ENCODE results near the gene CUBN. TPM values are rescaled to one million over a fixed set of nuclear protein-coding genes. Genes with fewer than 3 reads are reported as not detected.

The CUBN gene
- polyA plus RNA-seq, 1 donor: 3.7 TPM

GRCh38 chr10:16789261-16789660 lies 340.4 kb downstream of the CUBN start:
- no peak for DNase-seq (ENCODE audit: low read depth)

- DNase-seq (ENCODE audit: low read depth): no peak
Observed at GRCh38 chr10:16788778-16789177, 340.8 kb downstream of the CUBN start.

DNA sequence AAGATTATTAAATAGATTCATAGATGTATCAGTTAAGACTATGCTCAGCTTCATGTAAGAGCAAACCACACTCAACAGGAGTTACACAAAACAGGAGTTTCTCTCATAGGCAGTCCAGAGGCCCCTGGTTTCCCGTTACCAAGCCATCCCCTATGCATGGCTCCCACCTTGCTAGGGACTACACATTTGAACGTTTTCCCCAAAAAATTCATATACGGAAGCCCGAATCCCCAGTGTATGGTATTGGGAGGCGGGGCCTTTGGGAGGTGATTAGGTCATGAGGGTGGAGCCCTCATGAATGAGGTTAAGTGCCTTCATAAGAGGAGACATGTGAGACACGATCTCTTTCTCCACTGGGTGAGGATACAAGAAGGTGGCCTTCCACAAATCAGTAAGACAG lies 341.5 kb downstream of the CUBN start:
- no peak for DNase-seq (ENCODE audit: low read depth)

DNA sequence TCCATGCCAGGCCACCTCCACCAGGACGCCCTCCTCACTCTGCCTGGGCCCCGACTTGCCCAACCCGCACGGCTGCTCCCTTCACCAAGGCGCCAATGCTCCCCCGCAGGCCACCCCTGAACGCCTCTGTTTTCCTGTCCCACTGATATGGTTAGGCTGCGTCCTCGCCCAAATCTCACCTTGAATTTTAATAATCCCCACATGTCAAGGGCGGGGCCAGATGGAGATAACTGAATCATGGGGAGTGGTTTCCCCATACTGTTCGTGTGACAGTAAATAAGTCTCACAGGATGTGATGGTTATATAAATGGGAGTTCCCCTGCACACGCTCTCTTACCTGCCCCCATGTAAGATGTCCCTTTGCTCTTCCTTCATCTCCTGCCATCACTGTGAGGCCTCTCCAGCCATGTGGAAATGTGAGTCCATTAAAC lies 342.2 kb downstream of the CUBN start:
- DNase-seq (ENCODE audit: low read depth): no peak

GRCh38 chr10:16780338-16780880 lies 349.2 kb downstream of the CUBN start:
- DNase-seq (ENCODE audit: low read depth): no peak

DNA sequence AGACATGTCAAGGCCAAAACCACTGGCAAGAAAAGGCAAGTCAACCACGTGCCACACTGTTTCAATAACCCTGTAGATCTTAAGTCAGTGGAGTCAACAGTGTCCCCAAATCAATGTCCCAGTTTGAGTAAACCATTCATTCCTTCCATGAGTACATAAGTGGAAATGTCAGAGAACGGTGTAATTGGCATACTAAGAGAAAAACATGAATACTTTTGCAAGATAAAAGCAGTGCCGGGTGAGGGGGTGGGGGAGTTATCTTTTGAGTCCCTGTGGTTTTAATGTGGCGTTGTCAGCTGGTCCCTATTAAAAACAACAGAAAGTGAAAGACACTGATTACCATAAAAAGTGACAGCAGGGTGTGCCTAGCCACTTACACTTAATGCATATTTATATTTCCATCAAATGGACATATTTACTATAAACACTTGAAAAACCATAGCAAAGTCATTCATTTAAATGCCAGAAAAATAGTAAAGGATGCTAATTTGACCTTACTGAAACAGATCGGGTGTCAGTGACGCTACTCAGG lies 350.2 kb downstream of the CUBN start:
- DNase-seq (ENCODE audit: low read depth): no peak

DNA sequence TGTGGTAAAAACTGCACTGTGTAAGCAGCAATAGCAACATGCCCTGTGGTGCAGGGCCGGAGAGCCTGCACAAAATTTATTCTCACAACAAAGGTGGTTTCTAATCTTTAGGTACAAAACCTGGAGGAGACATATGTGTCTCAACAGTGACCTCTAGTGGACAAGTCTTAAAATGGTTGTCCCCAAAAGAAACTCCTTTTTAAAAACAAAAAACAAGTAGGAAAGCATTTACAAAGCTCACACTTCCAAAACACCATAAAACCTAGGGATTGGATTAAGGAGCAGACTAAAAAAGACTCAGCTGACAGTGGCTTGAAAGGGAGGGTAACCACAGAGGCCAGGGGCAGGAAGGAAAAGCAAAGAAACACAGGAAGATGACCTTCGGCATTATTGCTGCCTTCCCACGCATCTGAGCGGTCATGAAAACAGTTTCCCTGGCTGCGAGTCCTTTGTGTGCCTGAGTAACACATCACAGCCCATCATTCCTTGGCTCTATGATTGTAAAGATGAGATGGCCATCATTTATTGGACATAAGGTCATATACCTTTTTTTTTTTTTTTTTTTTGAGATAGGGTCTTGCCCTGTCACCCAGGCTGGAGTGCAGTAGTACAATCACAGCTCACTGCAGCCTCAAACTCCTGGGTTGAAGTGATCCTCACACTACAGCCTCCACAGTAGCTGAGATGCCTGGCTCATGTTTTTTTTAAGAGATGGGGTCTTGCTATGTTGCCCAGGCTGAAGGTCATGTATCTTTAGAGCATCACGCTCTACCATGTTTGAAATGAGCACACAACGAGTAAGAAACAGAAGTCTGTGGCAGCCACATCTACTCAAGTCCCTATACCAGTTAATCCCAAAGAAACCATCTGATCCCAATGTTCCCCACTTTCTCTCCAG lies 351.9 kb downstream of the CUBN start:
- peak; percentile 34 for DNase-seq (ENCODE audit: low read depth)

DNA sequence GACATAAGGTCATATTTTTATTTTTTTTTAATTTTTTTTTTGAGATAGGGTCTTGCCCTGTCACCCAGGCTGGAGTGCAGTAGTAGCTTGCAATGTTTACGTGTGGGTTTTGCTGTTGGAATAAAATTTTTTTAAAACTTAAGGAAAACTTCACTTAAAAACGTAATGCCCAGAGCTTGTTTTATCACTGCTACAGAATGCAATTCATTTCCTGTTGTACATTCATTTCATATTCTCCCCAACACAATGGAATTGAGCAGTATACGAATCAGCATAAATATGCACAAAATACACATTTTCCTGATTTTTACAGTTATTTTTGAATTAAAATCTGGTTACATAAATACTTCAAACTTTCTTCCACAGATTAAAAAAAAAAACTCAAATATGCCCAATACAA lies 352.7 kb downstream of the CUBN start:
- DNase-seq (ENCODE audit: low read depth): no peak

Other genes starting within 250 kb of the CUBN start
- gene TRDMT1, start 71.9 kb upstream of the CUBN start, polyA plus RNA-seq (ENCODE audit: insufficient read length): 6.9 TPM
- 2,675 TPM for gene VIM, start 98.4 kb upstream of the CUBN start, polyA plus RNA-seq (ENCODE audit: insufficient read length)

Data from forelimb muscle (tissue), 1 donor.